Keratinocyte (primary cell): ENCODE measurements around the gene LRGUK.

ENCODE experiments used
- CTCF ChIP-seq, 3 experiments: IDR thresholded peaks in 1 of 3; conservative IDR thresholded peaks in 1 of 3; optimal IDR thresholded peaks in 1 of 3; 2 replicates in 2 of 3; 3 replicates in 1 of 3; pipeline versions ENCODE3 to v1.5.1; 2011; ENCODE audit warnings: low read length in 3 of 3, mild to moderate bottlenecking in 3 of 3, moderate library complexity in 2 of 3, control low read depth in 1 of 3, inconsistent platforms in 1 of 3; ENCODE audit not compliant: insufficient read depth in 2 of 3; ENCODE audit errors: extremely low read depth in 1 of 3
- EZH2 ChIP-seq: IDR thresholded peaks from one replicate; pipeline ENCODE4 v1.6.1; 2012; ENCODE audit warnings: inconsistent platforms, mild to moderate bottlenecking, low read length, moderate library complexity

GRCh38 chr7:134193240-134193639, 66.1 kb downstream of the LRGUK start:
- TF ChIP-seq CTCF (optimal IDR thresholded peaks at IDR 0.05 in 1 of 3, IDR thresholded peaks at IDR 0.05 in 1 of 3, conservative IDR thresholded peaks at IDR 0.05 in 1 of 3; ENCODE audit: extremely low read depth in 1 of 3, insufficient read depth in 2 of 3, low read length in 3 of 3) (no peak), EZH2 (no peak)
